HG02678 (cell line): ENCODE data around the gene CCDC171.

Experiments
- ATAC-seq: cut with Tn5 transposase; IDR thresholded peaks from one replicate; pipeline ENCODE4 v1.9.1; 2021; ENCODE audit warnings: mild to moderate bottlenecking, moderate library complexity; ENCODE audit not compliant: unreplicated experiment

Gene CCDC171

DNA sequence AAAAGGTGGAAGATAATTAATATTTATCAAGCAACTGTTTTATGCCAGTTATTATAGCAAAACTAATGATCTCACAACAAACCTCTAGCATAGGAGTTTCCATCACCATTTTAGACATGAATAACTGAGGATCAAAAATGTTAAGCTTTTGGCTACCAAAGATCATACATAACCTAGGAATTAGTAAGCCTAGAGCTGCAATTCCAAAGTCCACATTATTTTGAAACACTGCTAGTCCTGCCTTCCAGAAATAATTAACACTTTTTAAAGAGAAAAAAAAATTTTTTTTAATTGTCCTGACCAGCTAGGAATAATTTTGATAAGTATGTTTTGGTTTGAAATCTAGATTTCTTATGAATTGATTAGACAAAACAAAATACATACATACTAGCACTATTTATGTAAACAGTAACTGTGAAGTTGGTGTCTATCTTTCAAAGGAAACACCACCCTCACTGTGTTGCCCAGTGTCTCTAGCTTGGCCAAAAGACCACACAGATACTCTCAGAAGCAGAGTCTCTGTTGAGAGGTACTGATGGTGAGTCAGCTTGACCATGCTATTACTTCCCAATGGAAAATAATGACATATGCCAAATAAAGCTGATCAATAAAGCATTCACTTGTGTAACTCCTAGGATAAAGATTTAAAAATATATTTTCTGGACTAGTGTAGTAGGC lies 422.4 kb downstream of the CCDC171 start:
- ATAC-seq = no peak

DNA sequence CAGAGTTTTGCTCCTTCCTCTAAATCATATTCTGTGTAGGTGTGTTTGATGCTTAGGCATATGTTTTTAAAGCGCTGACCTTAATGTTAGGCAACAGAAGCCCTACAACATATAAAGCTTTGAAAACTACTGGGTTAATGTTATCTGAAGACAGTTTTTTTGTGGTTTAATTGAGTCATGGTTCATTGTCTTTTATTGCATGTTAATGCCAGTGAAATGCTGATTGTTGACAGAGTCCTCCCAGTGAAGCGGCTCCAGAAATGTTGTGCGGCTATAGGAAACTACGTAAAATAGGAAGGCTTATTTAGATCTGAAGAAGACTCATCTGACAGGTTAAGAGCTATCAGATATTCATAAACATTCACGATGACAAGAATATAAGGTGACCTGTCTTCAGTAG lies 424.6 kb downstream of the CCDC171 start:
- ATAC-seq = no peak

DNA sequence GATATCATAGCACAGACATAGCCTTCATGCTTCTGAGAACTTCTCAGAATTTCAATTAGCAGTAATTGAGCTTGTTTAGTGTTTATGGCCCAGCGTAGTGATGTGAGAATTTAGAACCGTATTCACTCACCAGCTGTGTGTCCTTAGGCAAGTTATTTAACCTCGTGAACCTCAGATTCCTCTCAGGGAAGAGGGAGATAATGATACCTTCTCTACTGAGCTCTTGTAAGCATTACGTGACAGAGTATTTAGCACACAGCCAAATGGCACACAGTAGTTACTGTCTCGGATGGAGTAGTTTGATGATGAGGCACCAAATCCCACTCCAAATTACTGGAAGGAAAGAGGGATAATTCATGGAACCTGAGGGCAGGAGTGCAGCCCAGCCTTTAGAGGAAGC lies 429.3 kb downstream of the CCDC171 start:
- no peak for ATAC-seq

DNA sequence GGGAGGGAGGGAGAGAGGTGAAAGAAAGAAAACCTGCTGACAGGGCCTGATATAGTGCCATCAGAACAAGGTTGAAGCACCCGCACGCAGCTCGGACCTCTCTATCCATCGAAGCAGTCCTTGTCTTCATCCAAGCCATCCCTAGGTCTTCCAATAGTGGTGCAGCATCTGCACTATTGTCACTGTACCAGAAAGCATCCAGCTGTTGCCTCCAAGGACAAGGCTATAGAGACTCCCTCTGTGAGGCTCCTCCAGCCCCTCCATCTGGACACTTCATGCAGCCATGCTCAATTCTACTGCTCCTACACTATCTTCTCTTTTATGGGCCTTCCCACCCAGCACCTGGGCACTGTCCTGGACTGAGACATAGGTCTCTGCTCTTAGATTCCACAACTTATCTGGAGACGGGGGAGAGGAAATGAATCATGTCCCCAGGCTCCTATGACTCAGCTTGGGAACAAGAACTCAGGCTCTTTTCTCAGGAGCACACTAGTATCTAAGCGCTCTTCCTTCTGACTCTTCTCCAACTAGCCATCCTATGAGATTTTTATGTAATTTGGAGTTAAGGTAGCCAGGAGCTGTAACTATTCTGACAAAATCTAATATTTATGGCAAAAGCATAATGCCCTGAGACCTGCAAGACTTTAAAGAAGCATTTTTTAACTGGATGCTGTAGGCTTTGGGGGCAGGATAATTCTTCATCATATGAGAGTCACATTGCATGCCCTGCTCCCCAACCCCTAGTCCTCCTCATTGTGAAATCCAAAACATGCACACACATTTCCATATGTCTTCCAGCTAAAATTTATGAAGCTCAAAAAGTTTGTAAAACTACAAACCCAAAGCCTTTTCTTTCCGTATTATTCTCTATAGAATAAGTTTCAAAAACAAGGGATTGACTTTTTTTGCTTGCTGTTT lies 446.8 kb downstream of the CCDC171 start:
- ATAC-seq = no peak

DNA sequence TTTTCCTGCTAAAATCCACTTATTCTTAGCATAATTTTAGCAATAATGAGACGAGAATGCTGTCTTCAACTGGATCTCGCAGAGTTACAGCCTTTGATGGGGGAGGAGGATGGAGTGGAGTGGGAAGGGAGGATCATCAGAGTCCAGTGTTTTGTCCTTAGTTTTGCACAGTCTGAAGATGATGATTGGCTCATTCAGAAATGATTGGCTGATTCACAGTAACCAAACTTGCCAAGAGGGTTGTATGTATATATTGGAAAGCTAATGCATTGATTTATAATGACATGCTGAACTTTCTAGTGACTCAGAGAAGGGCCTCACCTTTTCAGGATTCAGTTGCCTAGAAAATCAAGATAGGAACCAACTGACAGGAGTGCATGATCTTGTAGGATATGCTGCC lies 448.0 kb downstream of the CCDC171 start:
- no peak for ATAC-seq

DNA sequence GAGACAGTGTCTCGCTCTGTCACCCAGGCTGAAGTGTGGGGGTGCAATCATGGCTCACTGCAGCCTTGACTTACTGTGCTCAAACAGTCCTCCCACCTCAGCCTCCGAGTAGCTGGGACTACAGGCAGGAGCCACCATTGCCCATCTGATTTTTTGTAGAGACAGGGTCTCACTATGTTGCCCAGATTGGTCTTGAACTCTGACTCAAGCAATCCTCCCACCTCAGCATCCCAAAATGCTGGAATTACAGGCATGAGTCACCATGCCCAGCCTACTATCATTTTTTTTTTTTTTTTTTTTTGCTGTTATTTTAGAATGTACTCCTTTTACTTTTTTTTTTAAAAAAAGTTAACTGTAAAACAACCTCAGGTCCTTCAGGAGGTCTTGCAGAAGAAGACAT lies 449.0 kb downstream of the CCDC171 start:
- ATAC-seq = no peak

DNA sequence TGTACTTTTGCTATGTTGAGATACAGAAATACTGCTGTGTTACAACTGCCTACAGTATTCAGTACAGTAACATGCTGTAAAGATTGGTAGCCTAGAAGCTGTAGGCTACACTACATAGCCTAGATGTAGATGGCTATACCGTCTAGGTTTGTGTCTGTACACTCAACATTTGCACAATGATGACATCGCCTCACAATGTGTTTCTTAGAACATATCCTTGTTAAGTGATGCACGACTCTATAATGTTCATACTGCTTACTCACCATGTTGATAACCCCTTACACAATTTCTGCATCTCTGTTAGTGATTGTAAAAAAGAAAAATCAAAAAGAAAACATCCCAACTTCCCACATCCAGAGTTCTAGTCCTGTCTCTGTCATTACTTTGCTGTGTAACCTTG lies 450.0 kb downstream of the CCDC171 start:
- no peak for ATAC-seq

DNA sequence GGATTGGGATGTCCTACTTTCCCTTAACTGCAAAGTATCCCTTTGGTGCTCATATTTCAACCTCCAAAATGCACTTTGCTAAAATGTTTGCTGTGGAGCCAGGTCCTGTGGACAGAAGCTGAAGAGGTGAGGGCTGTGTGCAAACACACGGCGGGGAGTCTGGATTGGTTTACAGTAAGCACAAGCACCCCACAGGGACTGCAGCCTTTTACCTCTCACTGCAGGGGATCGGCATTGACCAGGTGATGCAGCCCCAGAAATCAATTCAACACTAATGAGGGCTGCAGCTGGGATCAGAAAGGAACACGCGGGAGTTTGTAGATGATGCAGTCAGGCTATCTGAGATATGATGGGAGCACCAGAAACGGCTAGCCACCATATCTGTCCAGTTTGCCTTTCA lies 450.9 kb downstream of the CCDC171 start:
- ATAC-seq = no peak

DNA sequence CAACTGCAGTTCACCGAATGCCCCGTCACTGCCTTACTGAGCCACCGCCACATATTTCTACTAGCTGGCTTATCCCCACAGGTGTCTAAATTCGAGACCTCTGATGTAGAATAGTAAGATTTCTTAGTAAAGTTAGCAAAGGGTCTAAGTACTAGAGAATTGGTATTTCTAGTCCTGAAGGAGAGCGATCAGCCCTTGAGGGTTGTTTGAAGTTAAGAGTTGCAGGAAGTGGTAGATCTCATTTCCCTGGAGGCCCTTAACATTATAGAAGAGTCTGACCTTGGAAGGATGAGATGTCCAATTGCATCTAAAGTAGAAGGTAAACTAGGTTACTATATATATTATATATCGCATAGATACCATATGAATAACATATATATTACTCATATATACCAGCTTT lies 451.8 kb downstream of the CCDC171 start:
- ATAC-seq = no peak

DNA sequence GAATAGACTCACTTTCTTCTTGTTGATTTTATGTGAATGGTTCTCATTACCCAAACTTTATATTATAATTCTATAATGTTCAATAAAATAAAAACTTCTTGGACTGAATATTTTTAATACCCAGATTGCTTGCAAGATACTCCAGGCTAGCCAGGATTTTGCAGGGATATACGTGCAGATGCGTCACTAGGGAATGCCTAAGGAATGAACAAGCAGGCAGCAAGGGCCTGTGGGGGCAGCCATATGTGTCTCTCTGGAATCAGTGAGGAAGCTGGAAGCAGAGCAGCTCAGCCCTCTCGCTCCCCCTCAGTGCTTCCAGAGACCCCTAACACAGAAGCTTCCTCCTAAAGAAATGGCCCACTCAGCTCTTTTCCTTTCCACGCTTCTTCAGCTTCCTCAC lies 457.4 kb downstream of the CCDC171 start:
- ATAC-seq = no peak

DNA sequence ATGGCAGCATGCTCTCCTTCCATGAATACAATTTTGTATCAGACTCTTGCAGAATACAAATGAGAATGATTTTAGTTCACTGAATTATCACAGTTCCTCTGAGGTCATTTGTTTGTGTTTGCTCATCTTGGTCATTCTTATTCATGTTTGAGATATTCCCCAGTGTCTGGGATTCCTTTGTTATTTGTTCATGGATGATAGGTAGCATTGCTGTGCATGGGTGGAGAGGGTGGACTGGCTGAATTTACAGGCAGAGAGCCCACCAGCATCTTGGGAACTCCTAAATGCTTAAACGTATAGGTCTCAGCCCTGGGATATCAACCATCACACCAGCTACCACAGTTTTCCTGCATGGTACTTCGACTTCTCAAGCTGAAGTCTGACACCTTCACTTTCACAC lies 459.8 kb downstream of the CCDC171 start:
- ATAC-seq = no peak

DNA sequence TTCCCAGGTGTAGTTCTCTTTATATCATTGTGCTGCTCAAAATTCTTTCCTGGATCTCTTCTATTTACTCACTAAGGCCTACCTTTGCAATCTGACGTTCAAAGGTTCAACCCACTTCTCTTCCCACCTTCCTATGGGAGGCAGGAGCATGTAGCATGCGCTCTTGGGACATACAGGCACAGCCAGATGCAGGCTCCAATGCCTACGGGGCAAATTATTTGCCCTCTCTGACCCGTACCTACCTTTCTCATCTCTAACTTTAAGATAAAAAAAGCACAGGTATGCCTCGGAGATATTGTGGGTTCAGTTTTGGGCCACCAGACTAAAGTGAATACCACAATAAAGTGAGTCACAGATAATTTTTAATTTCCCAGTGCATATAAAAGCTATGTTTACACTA lies 460.5 kb downstream of the CCDC171 start:
- no peak for ATAC-seq

DNA sequence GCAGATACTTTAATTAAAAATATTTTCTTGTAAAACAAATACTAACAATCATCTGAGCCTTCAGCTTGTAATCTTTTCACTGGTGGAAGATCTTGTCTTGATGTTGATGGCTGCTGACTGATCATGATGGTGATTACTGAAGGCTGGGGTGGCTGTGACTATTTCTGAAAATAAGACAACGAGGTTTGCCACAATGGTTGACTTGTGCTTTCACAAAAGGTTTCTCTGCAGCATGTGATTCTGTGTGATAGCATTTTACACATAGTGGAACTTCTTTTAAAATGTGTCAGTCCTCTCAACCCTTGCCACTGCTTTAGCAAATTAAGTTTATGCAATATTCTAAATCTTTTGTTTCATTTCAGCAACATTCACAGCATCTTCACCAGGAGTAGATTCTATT lies 461.0 kb downstream of the CCDC171 start:
- ATAC-seq = no peak

DNA sequence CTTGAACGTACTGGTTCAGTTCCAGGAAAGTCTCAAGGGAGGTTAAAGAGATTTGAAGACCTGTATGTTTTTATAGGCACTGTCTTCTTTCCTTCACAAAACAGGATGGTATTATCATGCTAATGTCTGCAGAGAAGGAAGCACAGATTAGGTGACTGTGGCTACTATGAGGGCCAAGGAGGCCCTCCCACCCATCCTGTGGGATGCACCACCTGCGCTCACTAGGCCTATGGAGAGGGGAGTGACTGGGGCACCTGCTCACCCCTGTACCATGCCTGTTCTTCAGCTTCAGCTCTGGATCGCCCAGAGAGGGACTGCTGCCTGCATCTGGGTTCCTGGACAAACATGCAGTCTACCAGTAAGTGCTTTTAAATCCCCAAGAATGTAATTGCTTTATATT lies 469.4 kb downstream of the CCDC171 start:
- ATAC-seq = no peak

DNA sequence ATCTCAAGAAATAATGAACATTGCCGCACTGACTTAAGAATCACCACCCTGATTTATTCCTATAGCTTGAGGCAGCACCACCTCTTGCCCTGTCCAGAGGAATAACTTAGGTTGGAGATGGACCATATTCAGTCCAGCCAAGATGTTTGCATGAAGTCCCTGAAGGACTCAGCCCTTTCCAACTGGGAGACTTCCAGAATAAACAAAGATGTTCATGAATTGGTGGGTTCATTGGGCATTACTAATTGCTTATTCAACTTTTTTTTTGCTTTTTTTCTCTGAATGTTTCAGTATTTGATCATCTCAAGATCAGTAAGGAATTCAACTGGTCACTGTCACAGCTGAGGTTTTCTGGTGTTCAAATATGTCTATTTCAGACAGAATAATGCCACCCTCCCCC lies 470.6 kb downstream of the CCDC171 start:
- no peak for ATAC-seq
